H1 (cell line): ENCODE data around the gene ETNPPL. TPM values are rescaled to one million over a fixed set of nuclear protein-coding genes. Genes with fewer than 3 reads are reported as not detected.

ENCODE experiments used
- CTCF ChIA-PET: fragments of 300-600 bp; sonication (Branson Sonifier 250); formaldehyde crosslinking; loops from one replicate; lab custom pipeline; 2021; ENCODE audit not compliant: partially characterized antibody; lab: Charles Lee
- POLR2A ChIA-PET: fragments of 300-600 bp; sonication (Branson Sonifier 250); formaldehyde crosslinking; loops from one replicate; lab custom pipeline; 2021; ENCODE audit warnings: inconsistent platforms; ENCODE audit not compliant: partially characterized antibody; lab: Charles Lee
- DNase-seq, 2 experiments: peaks; one replicate each; pipeline versions ENCODE4 v3.0.0 to v3.0.0-alpha.2; 2010 to 2022; ENCODE audit warnings: low spot score in 2 of 2, low read depth in 1 of 2, mixed read lengths in 1 of 2
- FAIRE-seq: peaks from 2 replicates; lab custom pipeline; 2011; peaks lifted over from hg19 to GRCh38; lab: Jason Lieb, UNC
- H2AFZ ChIP-seq: 2 replicates; pipeline ENCODE4 v1.8.1; 2012; ENCODE audit warnings: low read length, inconsistent platforms
- H2AK5ac ChIP-seq: 2 replicates; pipeline ENCODE4 v1.6.1; 2013; ENCODE audit warnings: low read depth, low read length
- H2BK120ac ChIP-seq: replicated peaks from 2 replicates; pipeline ENCODE3; 2013; ENCODE audit warnings: low read depth, low read length, inconsistent platforms
- H2BK12ac ChIP-seq: 2 replicates; pipeline ENCODE4 v1.6.1; 2013; ENCODE audit warnings: low read depth, low read length
- H2BK15ac ChIP-seq: 2 replicates; pipeline ENCODE4 v1.6.1; 2013; ENCODE audit warnings: low read length
- H2BK20ac ChIP-seq: 2 replicates; pipeline ENCODE4 v1.6.1; 2013; ENCODE audit warnings: low read length
- H2BK5ac ChIP-seq: 2 replicates; pipeline ENCODE4 v1.6.1; 2013; ENCODE audit warnings: low read depth, low read length
- H3K14ac ChIP-seq: 2 replicates; pipeline ENCODE4 v1.6.1; 2013; ENCODE audit warnings: inconsistent platforms; ENCODE audit not compliant: insufficient read length
- H3K18ac ChIP-seq: 2 replicates; pipeline ENCODE4 v1.6.1; 2013; ENCODE audit warnings: low read length; ENCODE audit errors: extremely low read depth
- H3K23ac ChIP-seq: 2 replicates; pipeline ENCODE4 v1.6.1; 2013; ENCODE audit warnings: inconsistent platforms; ENCODE audit not compliant: insufficient read length
- H3K23me2 ChIP-seq: 2 replicates; pipeline ENCODE4 v1.6.1; 2013; ENCODE audit warnings: low read depth, low read length
- H3K27ac ChIP-seq: 2 replicates; pipeline ENCODE4 v1.6.1; 2011; ENCODE audit warnings: low read depth, low read length, inconsistent platforms
- H3K27me3 ChIP-seq, 4 experiments: replicated peaks in 1 of 4; 1 replicate in 1 of 4; 2 replicates in 3 of 4; pipeline versions ENCODE4 v1.6.1 to v1.8.1; 2011 to 2013; ENCODE audit warnings: low read length in 3 of 4, mild to moderate bottlenecking in 3 of 4, inconsistent platforms in 2 of 4, mixed read lengths in 2 of 4, moderate library complexity in 1 of 4; ENCODE audit not compliant: control insufficient read depth in 3 of 4, insufficient read depth in 3 of 4; ENCODE audit errors: extremely low read depth in 1 of 4
- H3K36me3 ChIP-seq, 4 experiments: 2 replicates each; pipeline versions ENCODE4 v1.6.1 to v1.8.1; 2011 to 2013; ENCODE audit warnings: mild to moderate bottlenecking in 4 of 4, low read length in 3 of 4, moderate library complexity in 2 of 4, control low read depth in 1 of 4, inconsistent platforms in 1 of 4; ENCODE audit not compliant: insufficient read depth in 4 of 4, control insufficient read depth in 2 of 4
- H3K4ac ChIP-seq: replicated peaks from 2 replicates; pipeline ENCODE3; 2013; ENCODE audit warnings: low read length, low read depth, mixed read lengths, inconsistent platforms; ENCODE audit not compliant: insufficient read length
- H3K4me1 ChIP-seq, 4 experiments: replicated peaks in 1 of 4; 1 replicate in 1 of 4; 2 replicates in 3 of 4; pipeline versions ENCODE4 v1.6.1 to v1.8.1; 2011 to 2013; ENCODE audit warnings: low read length in 3 of 4, inconsistent platforms in 2 of 4, mixed read lengths in 1 of 4; ENCODE audit not compliant: insufficient read depth in 4 of 4, control insufficient read depth in 3 of 4
- H3K4me2 ChIP-seq, 2 experiments: 2 replicates each; pipeline versions ENCODE4 v1.6.1 to v1.8.1; 2011 to 2013; ENCODE audit warnings: low read depth in 2 of 2, low read length in 2 of 2, control low read depth in 1 of 2, inconsistent platforms in 1 of 2, mild to moderate bottlenecking in 1 of 2; ENCODE audit not compliant: insufficient read depth in 1 of 2
- H3K4me3 ChIP-seq, 4 experiments: fragments of 200-600, 300-600 bp in 1 of 4; sonication (generic), shearing (Covaris generic), sonication (Bioruptor Twin) in 1 of 4; 2 replicates each; pipeline versions ENCODE4 v1.5.1 to v1.8.1; 2011 to 2016; ENCODE audit warnings: low read length in 4 of 4, low read depth in 3 of 4, control low read depth in 2 of 4, inconsistent platforms in 2 of 4, mild to moderate bottlenecking in 2 of 4, mixed read lengths in 1 of 4, moderate library complexity in 1 of 4; ENCODE audit not compliant: insufficient read depth in 2 of 4; ENCODE audit errors: extremely low read depth in 1 of 4
- H3K56ac ChIP-seq: replicated peaks from 2 replicates; pipeline ENCODE3; 2013; ENCODE audit warnings: low read depth, mild to moderate bottlenecking, mixed read lengths, low read length, inconsistent platforms; ENCODE audit not compliant: insufficient read length
- H3K79me1 ChIP-seq: 2 replicates; pipeline ENCODE4 v1.6.1; 2013; ENCODE audit warnings: low read depth, low read length, control low read depth
- H3K79me2 ChIP-seq, 2 experiments: 2 replicates each; pipeline versions ENCODE4 v1.6.1 to v1.8.1; 2012 to 2013; ENCODE audit warnings: low read length in 2 of 2, mild to moderate bottlenecking in 2 of 2, inconsistent platforms in 1 of 2; ENCODE audit not compliant: insufficient read depth in 2 of 2, control insufficient read depth in 1 of 2
- H3K9ac ChIP-seq, 4 experiments: replicated peaks in 1 of 4; 1 replicate in 1 of 4; 2 replicates in 3 of 4; pipeline versions ENCODE4 v1.6.1 to v1.8.1; 2011 to 2013; ENCODE audit warnings: low read depth in 3 of 4, low read length in 3 of 4, control low read depth in 2 of 4, mild to moderate bottlenecking in 2 of 4, moderate library complexity in 2 of 4, inconsistent platforms in 1 of 4; ENCODE audit errors: extremely low read depth in 1 of 4
- H3K9me3 ChIP-seq, 2 experiments: 2 replicates each; pipeline versions ENCODE4 v1.6.1 to v1.8.1; 2012 to 2013; ENCODE audit warnings: mild to moderate bottlenecking in 2 of 2, moderate library complexity in 2 of 2, control low read depth in 1 of 2, inconsistent platforms in 1 of 2, low read depth in 1 of 2, low read length in 1 of 2, mixed read lengths in 1 of 2; ENCODE audit not compliant: insufficient read depth in 2 of 2
- H4K20me1 ChIP-seq, 2 experiments: replicated peaks in 1 of 2; 2 replicates each; pipeline versions ENCODE3 to v1.8.1; 2011 to 2013; ENCODE audit warnings: inconsistent platforms in 2 of 2, low read length in 2 of 2, mild to moderate bottlenecking in 1 of 2; ENCODE audit not compliant: insufficient read depth in 2 of 2, control insufficient read depth in 1 of 2
- H4K5ac ChIP-seq: 2 replicates; pipeline ENCODE4 v1.6.1; 2013; ENCODE audit warnings: low read length, low read depth, mixed read lengths, inconsistent platforms; ENCODE audit not compliant: insufficient read length
- H4K8ac ChIP-seq: 2 replicates; pipeline ENCODE4 v1.8.0; 2013; ENCODE audit warnings: mild to moderate bottlenecking, moderate library complexity, low read length, inconsistent platforms; ENCODE audit not compliant: insufficient read depth; ENCODE audit errors: extremely low read depth
- H4K91ac ChIP-seq: replicated peaks from 2 replicates; pipeline ENCODE3; 2013; ENCODE audit warnings: low read length, mixed read lengths, inconsistent platforms; ENCODE audit not compliant: insufficient read length
- CTCF ChIP-seq, 3 experiments: IDR thresholded peaks; 1 replicate in 2 of 3; 2 replicates in 1 of 3; pipeline versions ENCODE4 v1.5.1 to v1.6.1; 2011; ENCODE audit warnings: low read length in 3 of 3, mild to moderate bottlenecking in 3 of 3, inconsistent platforms in 2 of 3, low read depth in 1 of 3, moderate library complexity in 1 of 3; ENCODE audit not compliant: insufficient read depth in 1 of 3; ENCODE audit errors: control extremely low read depth in 1 of 3
- RAD21 ChIP-seq, 2 experiments: IDR thresholded peaks in 1 of 2; conservative IDR thresholded peaks in 1 of 2; 2 replicates each; pipeline ENCODE4 v1.6.1; 2011; ENCODE audit warnings: low read depth in 2 of 2, low read length in 2 of 2, improper control_type of control experiment in 1 of 2, inconsistent platforms in 1 of 2, mild to moderate bottlenecking in 1 of 2, moderate library complexity in 1 of 2
- SP4 ChIP-seq: IDR thresholded peaks from 2 replicates; pipeline ENCODE4 v1.6.1; 2012; ENCODE audit warnings: low read length, inconsistent platforms
- WGBS, 2 experiments: shearing (Covaris generic) in 1 of 2; methylation state at CpG; one replicate each; pipeline versions ENCODE4 v1.1.6 to v1.1.7; 2013 to 2015; ENCODE audit warnings: low lambda C conversion rate in 2 of 2, mixed read lengths in 2 of 2, inconsistent platforms in 1 of 2, low coverage in 1 of 2, missing lambda C conversion rate in 1 of 2; ENCODE audit not compliant: insufficient replicate concordance in 2 of 2, insufficient coverage in 1 of 2, insufficient read length in 1 of 2; ENCODE audit errors: extremely low coverage in 1 of 2, missing lambda C conversion rate in 1 of 2; 5-methylcytosine and 5-hydroxymethylcytosine counted together
- polyA plus RNA-seq, 7 experiments: library from polyadenylated mRNA; depleted of rRNA in 3 of 7; stranded (reverse) in 5 of 7; unstranded in 2 of 7; fragments of >200 nt in 5 of 7; fragments of 200-250 nt in 2 of 7; gene quantifications; 1 replicate in 5 of 7; 2 replicates in 1 of 7; 4 replicates in 1 of 7; pipeline versions ENCODE4 v1.2.1 to v1.2.3, GENCODE V29; 2011 to 2013; ENCODE audit warnings: missing spikeins in 2 of 7, mixed read lengths in 2 of 7
- total RNA-seq: library from RNA; stranded (reverse); fragmentation: NEBNext Ultra II Directional; extraction: Animal tissue kit (Norgen Biotek cat#: 25700); gene quantifications from 2 replicates; pipeline ENCODE4 v1.2.1, GENCODE V29; 2021

ETNPPL gene
- total and polyA plus RNA-seq, 2 of the 8 experiments (the other 6 are each of a cell fraction or from before 2014, with no cell fraction given) = 0.80 to 2.5 TPM

GRCh38 chr4:108775921-108776320 lies 13.1 kb upstream of the ETNPPL start:
- no peak overlapping the region for H4K5ac ChIP-seq
- no peaks in the 10 kb centered on the region for H3K79me2 ChIP-seq
- H4K91ac ChIP-seq = no peak overlapping the region
- 80% methylated on average over 5 of the region's 5 CpGs; no CpG with 5 or more reads in 1 of the 2 experiments for WGBS, 2 experiments
- H2BK120ac ChIP-seq = no peak overlapping the region
- ChIA-PET CTCF (interaction anchor here (0.6 to 1.6 kb wide), 5 partner anchors 8 to 484 kb away, joined by 3 read pairs; no protein-coding TSS in a partner anchor), POLR2A (no interaction called here)
- no peak overlapping the region for H3K4me2 ChIP-seq
- H3K23ac ChIP-seq = no peak overlapping the region
- H3K56ac ChIP-seq = no peak overlapping the region
- H2AFZ ChIP-seq = no peak overlapping the region
- H2BK15ac ChIP-seq = no peak overlapping the region
- no peak overlapping the region for H3K4ac ChIP-seq
- DNase-seq = no peak
- no peaks in the 10 kb centered on the region for H3K27me3 ChIP-seq
- no peaks in the 10 kb centered on the region for H3K9me3 ChIP-seq
- no peak overlapping the region for H2BK20ac ChIP-seq
- no peak overlapping the region for H3K14ac ChIP-seq
- H2BK5ac ChIP-seq = no peak overlapping the region
- no peak overlapping the region for H3K9ac ChIP-seq
- H3K79me1 ChIP-seq = no peaks in the 10 kb centered on the region
- H3K18ac ChIP-seq = no peak overlapping the region
- no peaks in the 10 kb centered on the region for H3K36me3 ChIP-seq
- FAIRE-seq = peak; percentile 36
- H4K8ac ChIP-seq = no peak overlapping the region
- H3K4me3 ChIP-seq = no peak overlapping the region
- H3K4me1 ChIP-seq = no peaks in the 10 kb centered on the region
- no peak for TF ChIP-seq SP4
- TF ChIP-seq RAD21 (IDR thresholded peaks at IDR 0.05 in 1 of 2, conservative IDR thresholded peaks at IDR 0.05 in 1 of 2; ENCODE audit: low read depth in 2 of 2, low read length in 2 of 2) = peak; percentile 33 to 52; a peak in 3 of 4 replicates
- peak; percentile 39 to 61 (median 53) for TF ChIP-seq CTCF (IDR thresholded peaks at IDR 0.05; ENCODE audit: control extremely low read depth in 1 of 3, insufficient read depth in 1 of 3, low read depth in 1 of 3, low read length in 3 of 3)
- H3K23me2 ChIP-seq = no peaks in the 10 kb centered on the region
- no peaks in the 10 kb centered on the region for H4K20me1 ChIP-seq
- H3K27ac ChIP-seq = no peak overlapping the region
- no peak overlapping the region for H2BK12ac ChIP-seq
- no peak overlapping the region for H2AK5ac ChIP-seq
